Activated B cell treated with CpG ODN at 0.5 μM for 24 hours (primary cell): Measurements from ENCODE around the gene GSG1L. TPM values are rescaled to one million over a fixed set of nuclear protein-coding genes. Genes with fewer than 3 reads are reported as not detected.

ENCODE experiments used
- ATAC-seq: fragments of 200-7000 bp; cut with Tn5 transposase; one replicate; pipeline ENCODE4 v1.10.0; 2021; ENCODE audit warnings: low read depth, mild to moderate bottlenecking, moderate library complexity
- CTCF ChIA-PET: fragments of 350-600 bp; sonication (Branson Sonifier 250); formaldehyde crosslinking; loops from one replicate; lab custom pipeline; 2021; ENCODE audit warnings: antibody characterized with exemption; lab: Charles Lee
- POLR2A ChIA-PET: fragments of 350-600 bp; sonication (Branson Sonifier 250); formaldehyde crosslinking; loops from one replicate; lab custom pipeline; 2021; ENCODE audit warnings: antibody characterized with exemption; lab: Charles Lee
- DNase-seq: peaks from one replicate; pipeline ENCODE4 v3.0.0; 2022
- H3K27ac Mint-ChIP-seq: one replicate; pipeline ENCODE4 v1.8.0; 2020; ENCODE audit warnings: mixed read lengths
- H3K27me3 Mint-ChIP-seq: one replicate; pipeline ENCODE4 v1.8.0; 2021; ENCODE audit warnings: mixed read lengths
- H3K36me3 Mint-ChIP-seq: one replicate; pipeline ENCODE4 v1.8.0; 2021; ENCODE audit warnings: low read depth, mixed read lengths
- H3K4me1 Mint-ChIP-seq: one replicate; pipeline ENCODE4 v1.8.0; 2021; ENCODE audit warnings: mixed read lengths
- H3K4me3 Mint-ChIP-seq: one replicate; pipeline ENCODE4 v1.8.0; 2020; ENCODE audit warnings: mild to moderate bottlenecking, mixed read lengths
- H3K9me3 Mint-ChIP-seq: one replicate; pipeline ENCODE4 v1.8.0; 2020; ENCODE audit warnings: mixed read lengths
- CTCF ChIP-seq: fragments of 200-600 bp; IDR thresholded peaks from one replicate; pipeline ENCODE4 v1.8.0; 2022; ENCODE audit warnings: antibody characterized with exemption, mild to moderate bottlenecking
- intact Hi-C: fragments of 100-400 bp; cut with micrococcal nuclease; formaldehyde crosslinking; loops from one replicate; pipeline ENCODE4 v1.15.1; 2024
- total RNA-seq: library from RNA; stranded (reverse); gene quantifications from 2 replicates; pipeline ENCODE4 v1.2.3, GENCODE V29; 2022

GSG1L gene
- total RNA-seq, 1 donor from 2014 or later, result not detected

GRCh38 chr16:28081391-28081968 is 18.0 kb upstream of the GSG1L start:
- H3K9me3 Mint-ChIP-seq, result no peaks in the 10 kb centered on the region
- ChIA-PET POLR2A (no interaction called here), CTCF (no interaction called here)
- no peak for TF ChIP-seq CTCF
- H3K27me3 Mint-ChIP-seq, result no peaks in the 10 kb centered on the region
- no peak overlapping the region for H3K4me3 Mint-ChIP-seq
- ATAC-seq, result no peak
- intact Hi-C loops, result no loop called here
- no peaks in the 10 kb centered on the region for H3K4me1 Mint-ChIP-seq
- no peak overlapping the region for H3K27ac Mint-ChIP-seq
- H3K36me3 Mint-ChIP-seq, result no peaks in the 10 kb centered on the region
- DNase-seq, result no peak

- peaks cover 2% of the 10 kb centered on the region for H3K27me3 Mint-ChIP-seq
- H3K9me3 Mint-ChIP-seq, result no peaks in the 10 kb centered on the region
- H3K36me3 Mint-ChIP-seq, result no peaks in the 10 kb centered on the region
- POLR2A ChIA-PET, result no interaction called here
- H3K27ac Mint-ChIP-seq, result no peak overlapping the region
- TF ChIP-seq CTCF, result no peak
- no peak overlapping the region for H3K4me3 Mint-ChIP-seq
- DNase-seq (no peak), ATAC-seq (no peak)
- CTCF ChIA-PET, result no interaction called here
- H3K4me1 Mint-ChIP-seq, result no peaks in the 10 kb centered on the region
- intact Hi-C loops, result no loop called here
Observed at GRCh38 chr16:28078261-28078660, 14.7 kb upstream of the GSG1L start.

GRCh38 chr16:28073836-28074235 is 10.3 kb upstream of the GSG1L start:
- no peaks in the 10 kb centered on the region for H3K36me3 Mint-ChIP-seq
- ATAC-seq, result no peak
- peaks cover 2% of the 10 kb centered on the region for H3K9me3 Mint-ChIP-seq
- ChIA-PET CTCF (no interaction called here), POLR2A (no interaction called here)
- H3K27me3 Mint-ChIP-seq, result peaks cover 2% of the 10 kb centered on the region
- no peak overlapping the region for H3K27ac Mint-ChIP-seq
- DNase-seq, result no peak
- H3K4me3 Mint-ChIP-seq, result no peak overlapping the region
- intact Hi-C loops, result loop anchor here (1.0 kb wide), 1 partner anchor 15 kb away; no protein-coding TSS in a partner anchor
- no peaks in the 10 kb centered on the region for H3K4me1 Mint-ChIP-seq
- TF ChIP-seq CTCF, result no peak

GRCh38 chr16:28072087-28072486 is 8.6 kb upstream of the GSG1L start:
- ATAC-seq, result no peak
- ChIA-PET POLR2A (no interaction called here), CTCF (interaction anchor here (1.9 kb wide), 1 partner anchor 10 kb away, joined by 4 read pairs; no protein-coding TSS in a partner anchor)
- H3K27me3 Mint-ChIP-seq, result peaks cover 4% of the 10 kb centered on the region
- intact Hi-C loops, result no loop called here
- TF ChIP-seq CTCF, result no peak
- no peak overlapping the region for H3K27ac Mint-ChIP-seq
- no peak for DNase-seq
- no peaks in the 10 kb centered on the region for H3K36me3 Mint-ChIP-seq
- peaks cover 2% of the 10 kb centered on the region for H3K9me3 Mint-ChIP-seq
- H3K4me1 Mint-ChIP-seq, result no peaks in the 10 kb centered on the region
- no peak overlapping the region for H3K4me3 Mint-ChIP-seq

- ChIA-PET CTCF (interaction anchor here (0.5 to 2.8 kb wide), 4 partner anchors 25 to 148 kb away, joined by 3 to 11 read pairs (median 6); no protein-coding TSS in a partner anchor), POLR2A (no interaction called here)
- ATAC-seq (no peak), DNase-seq (no peak)
- no peak overlapping the region for H3K27ac Mint-ChIP-seq
- H3K36me3 Mint-ChIP-seq, result no peaks in the 10 kb centered on the region
- intact Hi-C loops, result loop anchor here (1.0 kb wide), 1 partner anchor 148 kb away; no protein-coding TSS in a partner anchor
- no peaks in the 10 kb centered on the region for H3K4me1 Mint-ChIP-seq
- peaks cover 16% of the 10 kb centered on the region for H3K27me3 Mint-ChIP-seq
- peaks cover 2% of the 10 kb centered on the region for H3K9me3 Mint-ChIP-seq
- no peak overlapping the region for H3K4me3 Mint-ChIP-seq
- no peak for TF ChIP-seq CTCF
Observed at GRCh38 chr16:28069971-28070794, 6.7 kb upstream of the GSG1L start.
